HT1080 (cell line): ENCODE results near the gene CDYL. TPM values are rescaled to one million over a fixed set of nuclear protein-coding genes. Genes with fewer than 3 reads are reported as not detected.

Experiments
- DNase-seq: peaks from one replicate; pipeline ENCODE4 v3.0.0-alpha.2; 2015; ENCODE audit warnings: low read depth
- total RNA-seq: library from RNA; depleted of rRNA; stranded (reverse); fragments of >200 nt; shearing (Covaris generic); gene quantifications from 2 replicates; pipeline ENCODE4 v1.2.3, GENCODE V29; 2014

CDYL gene
- total RNA-seq, 1 experiment from 2014 or later = 28.4 TPM

GRCh38 chr6:4879741-4880275 is 103.6 kb downstream of the CDYL start:
- no peak for DNase-seq

DNA sequence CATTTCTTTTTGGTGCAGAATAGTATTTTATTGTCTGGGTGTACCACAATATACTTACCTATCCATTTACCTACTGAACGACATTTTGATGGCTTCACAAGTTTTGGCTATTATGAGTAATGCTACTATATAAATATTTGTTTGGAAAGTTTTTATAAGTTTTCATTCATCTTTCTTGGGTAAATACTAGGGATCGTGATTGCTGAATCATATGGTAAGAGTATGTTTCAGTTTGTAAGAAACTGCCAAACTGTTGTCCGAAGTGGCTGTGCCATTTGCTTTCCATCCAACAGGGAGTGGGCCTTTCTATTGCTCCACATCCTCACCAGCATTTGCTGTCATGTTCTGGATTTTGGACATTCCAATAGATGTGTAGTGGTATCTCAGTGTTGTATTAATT is 104.2 kb downstream of the CDYL start:
- no peak for DNase-seq

DNA sequence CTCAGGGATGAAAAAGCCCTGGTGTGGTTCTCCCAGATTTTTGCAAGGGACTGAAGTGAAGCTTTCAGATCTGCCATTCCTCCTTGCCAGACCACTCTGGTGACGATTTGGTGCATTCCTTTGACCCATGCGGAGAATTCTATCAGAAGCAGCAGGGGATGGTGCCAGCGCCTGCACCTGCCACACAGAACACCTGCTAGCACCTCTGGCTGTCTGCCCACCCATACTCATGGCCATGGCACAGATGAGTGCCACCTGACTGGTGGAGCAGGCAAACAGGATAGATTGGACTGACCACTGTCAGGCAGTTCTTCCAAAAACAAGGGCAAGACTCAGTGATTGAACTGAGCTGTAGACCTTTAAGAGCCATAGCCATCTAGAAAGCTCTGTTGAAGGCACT is 107.1 kb downstream of the CDYL start:
- no peak for DNase-seq

GRCh38 chr6:4884646-4885340 is 108.6 kb downstream of the CDYL start:
- DNase-seq = no peak

DNA sequence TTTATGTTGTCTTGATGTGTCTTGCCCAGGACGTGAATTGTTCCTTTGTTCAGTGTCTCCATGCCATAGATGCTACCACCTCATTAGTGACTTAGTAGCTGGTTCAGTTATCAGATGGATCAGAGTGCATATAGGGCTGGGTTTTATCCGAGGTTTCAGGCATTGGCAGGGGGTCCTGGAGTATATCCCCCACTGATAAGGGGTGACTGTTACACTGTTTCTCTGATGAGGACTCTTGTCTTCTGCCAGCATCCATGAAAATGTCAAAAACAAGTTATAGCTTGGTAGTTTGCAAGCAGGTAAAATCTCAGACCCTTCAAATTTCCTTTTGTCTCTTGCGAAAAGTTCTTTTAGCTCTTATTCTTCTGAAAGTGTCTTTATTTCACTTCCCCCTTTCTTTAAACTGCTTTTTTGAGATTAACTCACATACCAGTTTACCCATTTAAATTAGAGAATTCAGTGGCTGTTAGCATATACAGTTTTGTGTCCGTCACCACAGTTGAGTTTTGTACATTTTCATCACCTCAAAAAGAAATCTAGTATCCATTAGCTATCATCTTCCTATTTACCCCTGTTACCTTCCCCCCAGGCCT is 109.2 kb downstream of the CDYL start:
- no peak for DNase-seq

GRCh38 chr6:4888841-4889240 is 112.6 kb downstream of the CDYL start:
- DNase-seq = no peak

DNA sequence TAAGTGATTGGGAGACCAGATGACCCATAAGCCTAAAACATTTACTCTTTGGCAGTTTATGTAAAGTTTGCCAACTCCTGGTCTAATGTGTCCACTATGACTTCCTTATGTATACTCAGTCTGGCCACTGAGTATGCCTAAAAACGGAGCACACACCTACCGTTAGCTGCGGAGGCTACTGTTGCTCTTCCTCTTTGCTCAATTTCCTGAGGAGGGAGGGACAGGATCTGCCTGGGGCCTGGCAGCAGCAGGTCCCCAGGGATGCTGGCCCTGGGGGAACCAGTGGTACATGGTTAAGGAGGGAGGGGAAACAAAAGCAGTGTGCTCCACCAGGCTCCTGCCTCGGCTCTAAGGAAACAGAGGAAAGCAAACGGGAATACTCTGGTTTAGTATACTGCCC is 113.5 kb downstream of the CDYL start:
- DNase-seq = no peak

GRCh38 chr6:4890191-4890590 is 114.0 kb downstream of the CDYL start:
- DNase-seq = no peak

DNA sequence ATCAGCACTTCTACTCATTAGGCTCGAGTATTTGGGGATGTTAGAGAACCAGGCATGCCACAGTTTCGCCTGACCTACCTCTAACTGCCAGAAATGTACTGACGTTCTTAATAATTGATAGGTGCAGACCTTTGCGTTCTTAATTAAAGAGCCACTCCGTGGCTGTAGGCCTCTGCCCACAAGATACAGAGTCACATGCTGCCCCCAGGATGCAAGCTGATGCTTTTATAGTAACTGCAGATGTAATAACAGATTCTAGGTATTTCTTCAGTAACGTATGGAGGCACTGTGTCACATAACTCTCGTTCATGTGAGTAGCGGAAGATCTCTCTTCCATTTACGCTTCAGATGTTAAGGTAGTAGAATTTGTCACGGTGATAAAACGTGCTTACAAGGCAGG is 114.4 kb downstream of the CDYL start:
- no peak for DNase-seq

DNA sequence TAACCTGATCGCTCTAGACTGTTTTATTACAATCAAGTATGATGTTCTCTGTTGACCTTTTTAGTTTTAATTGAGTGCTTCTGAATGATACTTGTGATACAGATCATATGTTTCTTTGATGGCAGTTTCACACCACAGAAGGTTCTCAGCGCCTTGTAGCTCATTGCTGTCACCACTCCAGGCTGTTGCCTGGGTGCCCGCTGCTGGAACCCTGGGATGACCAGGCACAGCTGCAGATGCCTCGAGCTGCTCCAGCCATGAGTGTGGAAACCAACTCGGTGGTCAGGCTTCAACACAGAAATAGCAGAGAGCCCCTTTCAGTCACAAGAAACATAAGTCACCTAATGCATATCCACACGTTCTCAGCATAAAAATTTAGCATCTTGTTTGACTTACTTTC is 114.9 kb downstream of the CDYL start:
- no peak for DNase-seq

GRCh38 chr6:4892785-4893485 is 116.7 kb downstream of the CDYL start:
- no peak for DNase-seq

- DNase-seq = no peak
These were observed 117.8 kb downstream of the CDYL start for GRCh38 chr6:4894049-4894448.

- no peak for DNase-seq
These were observed 119.8 kb downstream of the CDYL start for GRCh38 chr6:4895971-4896370.

- no peak for DNase-seq
These were observed 120.2 kb downstream of the CDYL start for GRCh38 chr6:4896401-4896800.

GRCh38 chr6:4899249-4900034 is 123.2 kb downstream of the CDYL start:
- DNase-seq = no peak

DNA sequence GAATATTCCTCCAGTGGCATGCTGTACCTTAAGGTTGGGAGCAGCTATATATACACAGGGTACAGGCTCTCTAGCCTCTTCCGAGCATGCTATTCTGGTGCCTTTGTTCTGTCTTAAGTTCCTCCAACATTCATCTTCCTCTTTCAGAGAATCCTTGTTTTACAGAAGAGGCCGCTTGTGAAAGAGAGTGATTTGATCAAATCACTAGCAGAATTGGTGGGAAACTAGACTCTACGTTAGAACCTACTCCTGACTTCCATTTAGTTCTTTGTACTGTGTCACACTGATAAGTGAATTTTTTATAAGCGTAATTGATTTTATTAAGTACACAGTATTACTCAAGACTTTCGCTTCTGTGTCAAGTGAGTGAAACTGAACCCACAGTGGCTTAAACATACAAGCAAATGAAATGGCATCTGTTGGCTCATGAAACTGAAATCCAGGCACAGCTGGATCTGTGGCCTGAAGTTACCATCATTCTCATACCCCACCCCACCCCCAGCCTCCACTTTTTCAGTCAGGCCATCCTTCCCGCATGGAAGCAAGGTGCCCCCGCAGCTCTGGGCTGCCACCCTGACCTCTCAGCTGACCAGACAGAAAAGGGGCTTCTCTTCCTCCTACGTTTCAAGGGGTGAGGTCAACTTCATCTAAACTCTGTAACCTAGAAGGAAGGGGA is 125.3 kb downstream of the CDYL start:
- DNase-seq = no peak

DNA sequence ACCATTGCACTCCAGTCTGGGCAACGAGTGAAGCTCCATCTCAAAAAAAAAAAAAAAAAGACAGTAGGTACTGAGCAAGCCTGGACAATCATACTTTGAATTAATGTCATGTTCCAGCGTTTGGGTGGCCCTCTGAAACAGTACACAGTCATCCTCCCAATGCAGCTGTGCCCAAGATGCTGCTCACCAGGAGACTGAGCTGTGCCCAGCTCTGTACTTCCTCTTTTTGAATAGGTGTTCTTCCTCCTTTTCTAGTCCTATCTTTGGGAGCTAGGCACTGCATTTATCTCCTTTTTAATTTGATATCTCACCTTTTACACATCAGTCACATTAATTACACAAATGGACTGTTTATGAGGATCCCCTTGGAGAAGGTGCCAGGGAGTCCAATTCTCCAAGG is 126.2 kb downstream of the CDYL start:
- DNase-seq = no peak

- no peak for DNase-seq
These were observed 126.9 kb downstream of the CDYL start for GRCh38 chr6:4903121-4903520.

GRCh38 chr6:4903751-4904370 is 127.7 kb downstream of the CDYL start:
- no peak for DNase-seq

GRCh38 chr6:4904461-4905025 is 128.3 kb downstream of the CDYL start:
- no peak for DNase-seq
